Natural killer cell treated with Interleukin-12 subunit alpha and Interleukin-12 subunit beta and Interleukin-15 and Interleukin-18, amount 100 ng/mL, for 72 hours (primary cell): Measurements from ENCODE around the gene MRPL1. TPM values are rescaled to one million over a fixed set of nuclear protein-coding genes. Genes with fewer than 3 reads are reported as not detected.
"Not testable (repeated sequence)": the region's sequence is repeated elsewhere in the genome, so short reads cannot be mapped to it uniquely, and the experiment has no call there.

Source experiments
- ATAC-seq, 2 donors: fragments of 150-1000 bp; cut with Tn5 transposase in 1 of 2; sonication (Bioruptor Pico), chemical (Tn5 transposase) in 1 of 2; 2 replicates each; pipeline ENCODE4 v1.10.0; 2021
- DNase-seq: peaks from one replicate; pipeline ENCODE4 v3.0.0; 2022; ENCODE audit warnings: low spot score
- H3K27ac Mint-ChIP-seq, 2 donors: 1 replicate in 1 of 2; 2 replicates in 1 of 2; pipeline ENCODE4 v1.8.0; 2022; ENCODE audit warnings: mixed read lengths in 2 of 2, mild to moderate bottlenecking in 1 of 2, moderate library complexity in 1 of 2
- H3K27me3 Mint-ChIP-seq, 2 donors: 1 replicate in 1 of 2; 2 replicates in 1 of 2; pipeline ENCODE4 v1.8.0; 2022; ENCODE audit warnings: mixed read lengths in 2 of 2
- H3K36me3 Mint-ChIP-seq: one replicate; pipeline ENCODE4 v1.8.0; 2022; ENCODE audit warnings: mixed read lengths
- H3K4me1 Mint-ChIP-seq, 2 donors: 1 replicate in 1 of 2; 2 replicates in 1 of 2; pipeline ENCODE4 v1.8.0; 2022; ENCODE audit warnings: low read depth in 2 of 2, mixed read lengths in 2 of 2, mild to moderate bottlenecking in 1 of 2
- H3K4me3 Mint-ChIP-seq: one replicate; pipeline ENCODE4 v1.8.0; 2022; ENCODE audit warnings: mixed read lengths
- H3K9me3 Mint-ChIP-seq: 2 replicates; pipeline ENCODE4 v1.8.0; 2022; ENCODE audit warnings: mixed read lengths
- total RNA-seq, 2 donors: library from RNA; stranded (reverse); gene quantifications; one replicate each; pipeline ENCODE4 v1.2.3, GENCODE V29; 2022

MRPL1 gene
- total RNA-seq, 2 donors from 2014 or later: 39.6 to 53.1 TPM

DNA sequence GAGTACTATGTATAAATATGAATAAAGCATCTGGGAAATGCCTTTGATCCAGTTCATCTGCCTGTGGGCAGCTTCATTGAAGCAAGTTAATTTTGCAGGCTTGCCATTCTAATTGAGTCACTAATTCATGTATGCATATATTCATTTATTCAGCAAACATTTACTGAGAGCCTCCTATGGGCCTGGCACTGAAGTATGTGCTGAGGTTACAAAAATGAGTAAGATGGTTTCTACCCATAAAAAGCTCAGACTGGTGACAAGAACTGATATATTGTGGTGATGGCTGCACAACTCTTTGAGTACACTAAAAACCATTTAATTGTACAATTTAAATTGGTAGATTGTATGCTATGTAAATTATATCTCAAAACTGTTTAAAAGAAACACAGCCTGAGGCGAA is 1.1 kb upstream of the MRPL1 start:
- Mint-ChIP-seq H3K27ac (peak overlapping the region; percentile 99 to 100), H3K4me3 (peak overlapping the region; percentile 99), H3K4me1 (peaks cover 44 to 65% of the 10 kb centered on the region in 2 donors), H3K36me3 (peaks cover 12% of the 10 kb centered on the region), H3K27me3 (no peaks in the 10 kb centered on the region), H3K9me3 (no peaks in the 10 kb centered on the region)
- DNase-seq (no peak), ATAC-seq (peak in 1 of 2 donors; percentile 69)

DNA sequence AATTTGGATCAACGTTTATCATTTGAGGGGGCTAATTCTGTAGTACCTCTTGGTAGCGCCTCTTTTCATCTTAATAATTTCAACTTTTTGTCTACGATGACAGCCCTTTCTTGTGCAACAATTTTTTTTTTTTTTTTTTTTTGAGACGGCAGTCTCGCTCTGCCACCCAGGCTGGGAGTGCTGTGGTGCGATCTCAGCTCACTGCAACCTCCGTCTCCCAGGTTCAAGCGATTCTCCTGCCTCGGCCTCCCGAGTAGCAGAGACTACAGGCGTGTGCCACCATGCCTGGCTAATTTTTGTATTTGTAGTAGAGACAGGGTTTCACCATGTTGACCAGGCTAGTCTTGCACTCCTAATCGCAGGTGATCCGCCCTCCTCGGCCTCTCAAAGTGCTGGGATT is 711 bp downstream of the MRPL1 start:
- H3K4me1 Mint-ChIP-seq: peaks cover 34 to 62% of the 10 kb centered on the region in 2 donors
- ATAC-seq, H3K9me3 Mint-ChIP-seq, H3K27me3 Mint-ChIP-seq, DNase-seq: not testable (repeated sequence)
- peak overlapping the region; percentile 99 to 100 for H3K27ac Mint-ChIP-seq
- H3K4me3 Mint-ChIP-seq: peak overlapping the region; percentile 99
- peaks cover 20% of the 10 kb centered on the region for H3K36me3 Mint-ChIP-seq

DNA sequence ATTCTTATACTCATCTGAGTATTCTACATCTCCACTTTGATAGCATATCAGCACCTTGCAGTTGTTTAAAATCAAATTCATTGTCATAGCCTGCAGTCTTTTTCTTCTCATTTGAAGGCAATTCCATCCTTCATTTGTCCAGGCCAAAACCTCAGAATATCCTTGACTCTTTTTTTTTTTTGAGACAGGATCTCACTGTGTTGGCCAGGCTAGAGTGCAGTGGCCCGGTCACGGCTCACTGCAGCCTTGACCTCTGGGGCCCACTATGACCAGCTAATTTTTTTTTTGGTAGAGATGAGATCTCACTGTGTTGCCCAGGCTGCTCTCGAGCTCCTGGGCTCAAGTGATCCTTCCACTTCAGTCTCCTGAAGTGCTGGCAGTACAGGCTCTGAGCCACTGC is 2.6 kb downstream of the MRPL1 start:
- Mint-ChIP-seq H3K27me3 (no peaks in the 10 kb centered on the region), H3K27ac (peak overlapping the region in 1 of 2 donors; percentile 48), H3K9me3 (no peaks in the 10 kb centered on the region), H3K4me3 (peak overlapping the region; percentile 43), H3K4me1 (peaks cover 41 to 71% of the 10 kb centered on the region in 2 donors), H3K36me3 (peaks cover 20% of the 10 kb centered on the region)
- no peak for ATAC-seq
- no peak for DNase-seq

DNA sequence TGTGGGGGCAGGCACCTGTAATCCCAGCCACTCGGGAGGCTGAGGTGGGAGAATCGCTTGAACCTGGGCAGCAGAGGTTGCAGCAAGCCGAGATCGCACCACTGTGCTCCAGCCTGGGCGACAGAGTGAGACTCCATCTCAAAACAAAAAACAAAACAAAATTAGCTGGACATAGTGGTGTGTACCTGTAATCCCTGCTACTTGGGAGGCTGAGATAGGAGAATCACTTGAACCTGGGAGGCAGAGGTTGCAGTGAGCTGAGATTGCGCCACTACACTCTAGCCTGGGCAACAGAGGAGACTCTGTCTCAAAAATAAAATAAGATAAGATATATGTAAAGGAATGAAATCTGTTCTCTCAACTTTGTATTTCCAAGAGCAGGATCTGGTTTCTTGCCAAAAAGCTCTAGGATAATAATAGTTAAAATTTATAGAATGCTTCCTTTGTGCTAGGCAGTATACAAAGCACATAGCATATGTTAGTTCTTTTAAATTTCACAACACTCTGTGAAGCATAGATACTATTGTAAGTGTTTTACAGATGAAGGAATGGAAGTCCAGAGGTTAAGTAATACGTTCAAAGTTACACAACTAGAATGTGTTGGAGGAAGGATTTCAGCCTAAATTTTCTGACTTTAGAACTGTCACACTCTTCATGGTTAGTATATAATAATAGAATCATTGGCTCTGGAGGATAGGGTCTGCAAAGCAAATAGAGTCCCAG is 10.3 kb downstream of the MRPL1 start:
- no peak overlapping the region for H3K4me3 Mint-ChIP-seq
- DNase-seq (no peak), ATAC-seq (no peak)
- peaks cover 11 to 17% of the 10 kb centered on the region in 2 donors for H3K4me1 Mint-ChIP-seq
- H3K27ac Mint-ChIP-seq: no peak overlapping the region
- peaks cover 8% of the 10 kb centered on the region for H3K36me3 Mint-ChIP-seq
- H3K9me3 Mint-ChIP-seq: no peaks in the 10 kb centered on the region
- H3K27me3 Mint-ChIP-seq: no peaks in the 10 kb centered on the region

DNA sequence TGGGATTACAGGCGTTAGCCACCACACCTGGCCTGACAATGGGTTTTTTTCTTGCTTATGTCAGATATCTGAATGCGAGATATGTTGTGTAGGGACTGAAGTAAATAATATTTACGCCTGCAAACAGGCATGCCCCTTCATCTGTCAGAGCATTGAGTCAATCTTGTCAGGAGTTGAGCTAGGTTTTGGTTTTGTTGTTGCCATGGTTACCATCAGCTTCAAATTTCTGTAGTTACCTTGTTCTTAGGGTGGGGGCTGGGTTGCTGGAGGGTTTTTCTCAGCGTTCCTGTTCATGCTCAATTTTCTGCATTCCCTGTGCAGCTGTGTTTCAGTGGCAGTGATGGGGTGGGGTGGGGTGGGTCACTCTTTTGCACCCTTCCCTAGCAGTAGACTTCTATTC is 14.5 kb downstream of the MRPL1 start:
- Mint-ChIP-seq H3K27ac (no peak overlapping the region), H3K4me3 (no peak overlapping the region), H3K27me3 (no peaks in the 10 kb centered on the region), H3K36me3 (peaks cover 15% of the 10 kb centered on the region), H3K4me1 (peaks cover 10 to 12% of the 10 kb centered on the region in 2 donors), H3K9me3 (no peaks in the 10 kb centered on the region)
- ATAC-seq (no peak), DNase-seq (no peak)

DNA sequence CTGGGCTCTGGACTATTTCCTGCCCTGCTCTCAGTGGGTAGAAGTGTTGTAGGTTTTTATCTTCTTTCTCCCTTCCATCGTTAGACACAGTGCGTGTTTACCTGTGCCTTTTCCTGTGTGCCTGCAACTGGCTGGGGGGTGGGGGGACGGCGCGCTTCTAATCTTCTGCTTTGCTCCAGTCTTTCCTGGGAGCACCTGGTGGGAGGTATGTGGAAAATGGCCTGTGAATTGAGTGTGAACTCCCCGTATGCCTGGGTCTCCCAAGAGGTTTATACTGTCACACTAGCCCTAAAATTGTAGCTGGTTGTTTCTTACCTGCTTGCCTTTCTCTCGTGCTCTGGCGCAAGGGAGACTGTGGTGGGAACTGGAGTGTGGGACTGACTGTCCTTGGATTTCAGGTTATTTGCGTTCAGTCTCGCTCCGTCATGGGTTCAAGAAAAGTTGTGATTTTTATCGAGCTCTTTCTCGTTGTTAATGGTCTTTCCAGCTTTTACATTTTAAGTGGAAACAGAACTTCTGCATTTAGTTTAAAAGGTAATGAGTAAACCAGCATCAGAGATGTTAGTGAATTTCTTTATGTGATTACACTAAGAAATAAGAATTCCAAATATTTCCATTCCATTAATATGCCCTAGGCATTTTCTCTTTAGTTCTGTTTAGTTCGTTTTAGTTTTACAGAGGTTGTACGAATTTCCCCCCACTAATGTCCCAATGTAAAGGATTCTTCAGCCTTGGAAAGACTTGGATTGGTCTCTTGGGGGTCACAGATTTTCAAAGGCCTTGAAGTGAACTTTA is 15.3 kb downstream of the MRPL1 start:
- Mint-ChIP-seq H3K9me3 (no peaks in the 10 kb centered on the region), H3K27ac (peak overlapping the region in 1 of 2 donors; percentile 16), H3K4me3 (no peak overlapping the region), H3K36me3 (peaks cover 15% of the 10 kb centered on the region), H3K27me3 (no peaks in the 10 kb centered on the region), H3K4me1 (peaks cover 10 to 15% of the 10 kb centered on the region in 2 donors)
- DNase-seq: no peak
- ATAC-seq: no peak

DNA sequence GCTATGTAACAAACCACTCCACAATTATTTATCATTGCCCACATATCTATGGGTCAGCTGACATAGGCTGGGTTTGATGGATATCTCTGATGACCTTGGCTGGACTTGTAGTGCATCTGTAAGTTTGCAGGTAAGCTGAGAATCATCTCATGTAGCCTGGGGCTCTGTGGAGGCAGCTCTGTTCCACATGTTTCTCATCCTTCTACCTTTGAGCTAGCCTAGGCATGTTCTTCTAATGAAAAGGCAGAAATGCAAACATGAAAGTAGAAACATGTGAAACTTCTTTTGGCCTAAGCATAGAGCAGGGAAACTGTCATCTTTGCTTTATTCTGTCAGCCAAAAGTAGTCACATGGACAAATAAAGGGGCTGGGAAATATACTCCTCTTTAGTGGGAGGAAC is 18.2 kb downstream of the MRPL1 start:
- Mint-ChIP-seq H3K27ac (no peak overlapping the region), H3K4me3 (no peak overlapping the region), H3K27me3 (no peaks in the 10 kb centered on the region), H3K36me3 (peaks cover 14% of the 10 kb centered on the region), H3K9me3 (no peaks in the 10 kb centered on the region), H3K4me1 (peaks cover 10 to 15% of the 10 kb centered on the region in 2 donors)
- DNase-seq (no peak), ATAC-seq (no peak)

DNA sequence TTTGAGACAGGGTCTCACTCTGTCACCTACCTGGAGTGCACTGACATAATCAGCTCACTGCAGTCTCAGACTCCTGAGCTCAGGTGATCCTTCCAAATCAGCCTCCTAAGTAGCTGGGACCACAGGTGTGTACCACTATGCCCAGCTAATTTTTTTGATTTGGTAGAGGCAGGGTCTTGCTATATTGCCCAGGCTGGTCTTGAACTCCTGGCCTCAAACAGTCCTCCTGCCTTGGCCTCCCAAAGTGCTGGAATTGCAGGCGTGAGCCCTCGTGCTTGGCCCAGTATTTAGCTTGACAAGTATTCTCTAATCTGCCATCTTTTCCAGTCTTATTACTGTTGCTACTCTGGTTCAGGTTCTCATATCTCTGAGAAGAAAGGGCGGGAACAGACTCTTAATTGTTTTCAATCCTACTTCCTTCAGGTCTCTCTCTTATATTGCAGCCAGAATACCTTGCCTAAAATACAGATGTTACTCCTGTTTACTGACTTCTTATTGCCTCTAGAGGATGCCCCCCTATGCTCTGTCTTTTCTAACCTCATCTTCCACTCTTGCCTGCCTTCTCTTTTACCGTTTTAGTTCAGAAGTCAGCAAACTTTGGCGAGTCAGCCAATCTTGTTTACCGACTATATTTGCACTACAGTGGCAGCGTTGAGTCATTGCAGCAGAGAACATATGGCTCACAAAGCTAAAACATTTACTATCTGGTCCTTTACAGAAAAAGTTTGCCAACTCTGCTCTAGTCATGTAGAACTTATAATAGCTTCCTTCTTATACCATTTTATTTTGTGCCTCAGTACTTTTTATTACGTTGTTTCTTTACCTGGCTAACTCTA is 19.0 kb downstream of the MRPL1 start:
- Mint-ChIP-seq H3K27ac (peak overlapping the region in 1 of 2 donors; percentile 4), H3K4me3 (no peak overlapping the region), H3K4me1 (peaks cover 10 to 15% of the 10 kb centered on the region in 2 donors), H3K36me3 (peaks cover 14% of the 10 kb centered on the region), H3K27me3 (no peaks in the 10 kb centered on the region), H3K9me3 (no peaks in the 10 kb centered on the region)
- DNase-seq (no peak), ATAC-seq (no peak)

DNA sequence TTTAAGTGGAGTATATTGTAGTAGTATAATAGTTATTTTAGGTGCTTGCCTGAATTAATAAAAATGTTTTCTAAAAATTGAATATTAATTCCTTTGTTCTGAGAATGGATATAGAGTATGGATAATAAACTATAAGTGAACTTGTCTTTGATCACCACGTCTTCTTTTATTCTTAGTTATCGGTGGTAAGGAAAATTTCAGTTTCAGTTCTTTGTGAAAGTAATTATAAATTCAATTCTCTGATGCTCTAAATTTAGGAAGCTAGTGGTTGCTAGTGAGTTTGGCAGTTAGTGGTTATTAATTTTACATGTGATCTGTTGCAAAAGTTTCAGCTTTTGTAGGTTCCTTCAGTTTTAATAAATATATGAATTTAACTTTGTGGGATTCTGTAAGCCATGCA is 30.8 kb downstream of the MRPL1 start:
- peaks cover 22% of the 10 kb centered on the region for H3K36me3 Mint-ChIP-seq
- peaks cover 0 to 3% of the 10 kb centered on the region in 2 donors for H3K4me1 Mint-ChIP-seq
- no peak for ATAC-seq
- H3K4me3 Mint-ChIP-seq: no peak overlapping the region
- H3K27me3 Mint-ChIP-seq: no peaks in the 10 kb centered on the region
- H3K27ac Mint-ChIP-seq: no peak overlapping the region
- no peaks in the 10 kb centered on the region for H3K9me3 Mint-ChIP-seq
- DNase-seq: no peak

DNA sequence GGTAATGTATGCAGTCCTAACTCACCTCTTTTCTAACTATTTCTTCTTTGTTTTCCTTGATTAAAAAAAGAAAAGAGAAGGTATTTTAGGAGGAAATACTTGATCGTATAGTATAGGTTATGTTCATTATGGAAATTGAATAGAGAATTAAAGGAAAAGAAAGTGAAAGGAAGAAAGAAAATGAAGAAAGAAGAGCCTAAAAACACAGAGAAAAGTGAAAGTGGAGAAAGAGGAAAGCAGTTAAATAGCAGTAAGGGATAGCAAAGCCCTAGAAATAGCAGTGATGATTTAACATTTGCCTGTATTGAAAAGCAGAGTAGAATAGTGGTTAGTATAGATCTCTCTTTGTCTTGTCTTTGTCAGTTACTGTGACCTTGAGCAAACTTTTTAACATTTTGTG is 37.0 kb downstream of the MRPL1 start:
- H3K9me3 Mint-ChIP-seq: no peaks in the 10 kb centered on the region
- no peak overlapping the region for H3K4me3 Mint-ChIP-seq
- ATAC-seq: no peak
- no peaks in the 10 kb centered on the region for H3K27me3 Mint-ChIP-seq
- H3K27ac Mint-ChIP-seq: peak overlapping the region in 1 of 2 donors; percentile 20
- peaks cover 30% of the 10 kb centered on the region for H3K36me3 Mint-ChIP-seq
- no peak for DNase-seq
- peaks cover 17 to 18% of the 10 kb centered on the region in 2 donors for H3K4me1 Mint-ChIP-seq

DNA sequence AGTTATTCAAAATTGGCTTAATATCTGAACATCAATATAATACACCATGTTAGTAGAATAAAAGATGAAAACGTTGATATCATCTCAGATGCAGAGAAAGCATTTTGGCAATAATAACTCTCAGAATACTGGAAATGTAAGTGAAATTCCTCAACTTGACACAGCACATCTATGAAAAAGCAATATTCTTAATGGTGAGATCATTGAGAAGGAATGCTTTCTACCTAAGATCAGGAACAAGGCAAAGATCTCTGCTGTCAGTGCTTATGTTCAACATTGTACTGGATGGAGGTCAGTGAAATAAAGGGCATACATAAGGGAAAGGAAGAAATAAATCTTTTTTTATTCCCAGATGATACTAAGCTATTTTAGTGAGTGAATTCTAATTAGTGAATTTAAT is 40.6 kb downstream of the MRPL1 start:
- Mint-ChIP-seq H3K36me3 (peaks cover 12% of the 10 kb centered on the region), H3K4me1 (peaks cover 17 to 18% of the 10 kb centered on the region in 2 donors), H3K9me3 (no peaks in the 10 kb centered on the region), H3K27me3 (no peaks in the 10 kb centered on the region), H3K4me3 (no peak overlapping the region), H3K27ac (no peak overlapping the region)
- ATAC-seq: no peak
- no peak for DNase-seq

DNA sequence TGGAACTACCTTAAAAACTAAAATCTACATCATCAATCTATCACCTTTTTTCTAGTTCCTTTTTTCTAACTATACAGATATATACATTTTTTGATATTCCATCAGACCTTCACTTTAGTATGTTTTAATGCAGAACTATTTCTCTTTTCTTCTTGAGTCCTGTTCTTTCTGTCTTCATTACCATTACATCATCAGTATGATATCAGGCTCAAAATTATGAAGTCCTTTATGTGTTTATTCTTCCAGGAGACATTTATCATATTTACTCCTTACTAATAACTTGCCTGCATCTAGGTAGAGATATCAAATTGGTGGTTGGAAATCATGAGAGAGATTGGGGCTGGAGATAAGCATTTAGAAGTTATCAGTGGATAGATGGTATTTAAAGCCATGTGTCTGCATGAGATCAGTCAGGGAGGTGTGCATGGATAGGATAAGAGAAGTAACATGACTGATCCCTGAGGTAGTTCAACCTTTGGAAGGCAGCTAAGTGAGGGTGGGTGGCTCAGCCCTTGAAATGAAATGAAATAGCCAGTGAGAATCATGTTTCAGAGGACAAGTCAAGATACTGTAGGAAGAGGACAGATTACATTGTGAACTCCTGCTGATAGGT is 43.1 kb downstream of the MRPL1 start:
- ATAC-seq: no peak
- H3K27ac Mint-ChIP-seq: peak overlapping the region in 1 of 2 donors; percentile 10

DNA sequence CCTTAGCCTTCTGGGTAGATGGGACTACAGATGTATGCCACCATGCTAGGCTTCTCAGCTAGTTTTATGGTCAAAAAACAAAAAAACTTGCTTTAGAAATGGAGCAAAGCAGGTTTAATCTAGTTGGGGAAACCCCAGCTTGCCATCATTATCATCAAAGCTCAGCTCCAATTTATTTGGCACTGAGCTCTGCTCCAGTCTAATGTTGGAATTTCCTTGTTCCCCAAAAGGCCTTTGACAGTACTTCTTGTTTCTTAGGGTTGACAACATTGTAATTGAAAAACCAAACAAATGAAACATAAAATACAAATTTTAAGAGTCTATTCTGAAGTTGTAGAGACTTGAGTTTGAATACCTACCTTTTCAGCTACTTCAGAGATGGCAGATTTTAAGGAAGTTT is 48.0 kb downstream of the MRPL1 start:
- Mint-ChIP-seq H3K27me3 (no peaks in the 10 kb centered on the region), H3K9me3 (no peaks in the 10 kb centered on the region), H3K4me1 (peaks cover 0 to 3% of the 10 kb centered on the region in 2 donors), H3K36me3 (peaks cover 14% of the 10 kb centered on the region), H3K27ac (no peak overlapping the region), H3K4me3 (no peak overlapping the region)
- no peak for ATAC-seq
- DNase-seq: no peak

More for the DNA sequence above, 43.1 kb downstream of the MRPL1 start:
- Mint-ChIP-seq H3K27me3 (no peaks in the 10 kb centered on the region), H3K9me3 (no peaks in the 10 kb centered on the region), H3K4me3 (no peak overlapping the region), H3K4me1 (peaks cover 2 to 4% of the 10 kb centered on the region in 2 donors), H3K36me3 (peaks cover 2% of the 10 kb centered on the region)
- no peak for DNase-seq
